A549 (cell line): Measurements from ENCODE around the gene TM7SF2. TPM values are rescaled to one million over a fixed set of nuclear protein-coding genes. Genes with fewer than 3 reads are reported as not detected.

ENCODE experiments used
- ATAC-seq, 2 experiments: fragments of 200-7000 bp in 1 of 2; fragments of >200 bp in 1 of 2; cut with Nextera tagmentation in 1 of 2; cut with Tn5 transposase in 1 of 2; 3 replicates each; pipeline versions ENCODE4 v1.8.0 to v1.9.1; 2018 to 2020; ENCODE audit warnings: mild to moderate bottlenecking in 1 of 2, moderate library complexity in 1 of 2
- CTCF ChIA-PET: fragments of 300-600 bp; sonication (Branson Sonifier 250); formaldehyde crosslinking; extraction: SDS; loops from one replicate; lab custom pipeline; 2021; ENCODE audit warnings: antibody characterized with exemption, inconsistent platforms; lab: Yijun Ruan, JAX
- POLR2A ChIA-PET: fragments of 350-600 bp; formaldehyde crosslinking; extraction: SDS; loops from one replicate; lab custom pipeline; 2021; ENCODE audit warnings: antibody characterized with exemption, inconsistent platforms; lab: Yijun Ruan, JAX
- DNase-seq, 2 experiments: peaks; one replicate each; pipeline versions ENCODE4 v3.0.0 to v3.0.0-alpha.2; 2011 to 2016; ENCODE audit warnings: low read depth in 1 of 2, low spot score in 1 of 2
- FAIRE-seq: peaks from 2 replicates; lab custom pipeline; 2011; peaks lifted over from hg19 to GRCh38; lab: Jason Lieb, UNC
- H3K27ac ChIP-seq, 2 experiments: fragments of >200 bp; sonication (Bioruptor Twin); formaldehyde crosslinking; 3 replicates each; pipeline ENCODE4 v1.5.1; 2016 to 2017
- H3K4me1 ChIP-seq: fragments of >200 bp; sonication (Bioruptor Twin); formaldehyde crosslinking; 3 replicates; pipeline ENCODE4 v1.6.1; 2016
- H3K4me2 ChIP-seq: fragments of >200 bp; sonication (Bioruptor Twin); formaldehyde crosslinking; 3 replicates; pipeline ENCODE4 v1.6.1; 2016
- H3K4me3 ChIP-seq: fragments of >200 bp; sonication (Bioruptor Twin); formaldehyde crosslinking; 3 replicates; pipeline ENCODE4 v1.5.1; 2016
- H3K9me3 ChIP-seq: fragments of >200 bp; sonication (Bioruptor Twin); formaldehyde crosslinking; 3 replicates; pipeline ENCODE4 v1.6.1; 2016
- BHLHE40 ChIP-seq: IDR thresholded peaks from 2 replicates; pipeline ENCODE4 v1.6.1; 2012; ENCODE audit warnings: low read depth, low read length, inconsistent platforms
- CBX2 ChIP-seq: fragments of 200-600 bp; sonication (generic); IDR thresholded peaks from 2 replicates; pipeline ENCODE4 v1.6.1; 2016; ENCODE audit warnings: low read depth, mild to moderate bottlenecking, borderline replicate concordance
- CBX8 ChIP-seq: fragments of 200-600 bp; sonication (generic); IDR thresholded peaks from 2 replicates; pipeline ENCODE4 v1.6.1; 2016
- EHF ChIP-seq: fragments of 250-450 bp; sonication (Bioruptor Pico); IDR thresholded peaks from 2 replicates; pipeline ENCODE4 v1.5.0; 2020; ENCODE audit warnings: mild to moderate bottlenecking
- ELK1 ChIP-seq: fragments of 150-350 bp; IDR thresholded peaks from 2 replicates; pipeline ENCODE4 v1.6.1; 2014; ENCODE audit warnings: low read depth, mild to moderate bottlenecking, low read length
- HDAC2 ChIP-seq: fragments of 200-600 bp; sonication (generic); IDR thresholded peaks from 2 replicates; pipeline ENCODE4 v1.6.1; 2016
- HOXA7 ChIP-seq: fragments of 250-450 bp; sonication (Bioruptor Pico); IDR thresholded peaks from 2 replicates; pipeline ENCODE4 v1.5.0; 2020; ENCODE audit warnings: mild to moderate bottlenecking, moderate library complexity
- HOXB13 ChIP-seq: fragments of 250-450 bp; sonication (Bioruptor Pico); IDR thresholded peaks from 2 replicates; pipeline ENCODE4 v1.5.0; 2020; ENCODE audit warnings: low read depth, mild to moderate bottlenecking, moderate library complexity
- JUN ChIP-seq, 2 experiments: fragments of >200 bp; sonication (Bioruptor Twin); formaldehyde crosslinking; IDR thresholded peaks; 2 replicates in 1 of 2; 3 replicates in 1 of 2; pipeline ENCODE4 v1.6.1; 2016 to 2017
- KDM5A ChIP-seq: fragments of 200-600 bp; sonication (generic); IDR thresholded peaks from 2 replicates; pipeline ENCODE4 v1.6.1; 2016; ENCODE audit warnings: antibody characterized with exemption, mild to moderate bottlenecking
- MAX ChIP-seq: IDR thresholded peaks from 2 replicates; pipeline ENCODE4 v1.6.1; 2012
- MAZ ChIP-seq: fragments of 150-350 bp; IDR thresholded peaks from 2 replicates; pipeline ENCODE4 v1.6.1; 2014; ENCODE audit warnings: antibody characterized with exemption, low read depth, low read length, borderline replicate concordance
- NR3C1 ChIP-seq: fragments of >200 bp; sonication (Bioruptor Twin); formaldehyde crosslinking; IDR thresholded peaks from 3 replicates; pipeline ENCODE4 v1.6.1; 2017
- PBX3 ChIP-seq: IDR thresholded peaks from 2 replicates; pipeline ENCODE4 v1.6.1; 2012
- POLR2A ChIP-seq: IDR thresholded peaks from 2 replicates; pipeline ENCODE4 v1.6.1; 2012; ENCODE audit warnings: mild to moderate bottlenecking, low read length
- RAD21 ChIP-seq, 2 experiments: fragments of >200 bp in 1 of 2; sonication (Bioruptor Twin) in 1 of 2; formaldehyde crosslinking in 1 of 2; IDR thresholded peaks in 1 of 2; conservative IDR thresholded peaks in 1 of 2; 2 replicates in 1 of 2; 3 replicates in 1 of 2; pipeline ENCODE4 v1.6.1; 2012 to 2018; ENCODE audit warnings: inconsistent platforms in 1 of 2
- SMC3 ChIP-seq: fragments of >200 bp; sonication (Bioruptor Twin); formaldehyde crosslinking; IDR thresholded peaks from 3 replicates; pipeline ENCODE4 v1.6.1; 2018; ENCODE audit warnings: inconsistent platforms
- SREBF2 ChIP-seq: fragments of 450-650 bp; IDR thresholded peaks from 2 replicates; pipeline ENCODE4 v1.6.1; 2014; ENCODE audit warnings: mild to moderate bottlenecking, moderate library complexity
- TP53 ChIP-seq: fragments of 250-450 bp; sonication (Bioruptor Pico); IDR thresholded peaks from 2 replicates; pipeline ENCODE4 v1.5.0; 2021; ENCODE audit warnings: mild to moderate bottlenecking, moderate library complexity
- ZNF302 ChIP-seq: fragments of 250-450 bp; sonication (Bioruptor Pico); IDR thresholded peaks from 2 replicates; pipeline ENCODE4 v1.9.0; 2021; ENCODE audit warnings: inconsistent platforms, mild to moderate bottlenecking, moderate library complexity
- ZSCAN20 ChIP-seq: fragments of 250-450 bp; sonication (Bioruptor Pico); IDR thresholded peaks from 2 replicates; pipeline ENCODE4 v1.8.0; 2022; ENCODE audit warnings: mild to moderate bottlenecking, moderate library complexity
- WGBS: methylation state at CpG from one replicate; pipeline ENCODE4 v1.1.6; 2017; ENCODE audit errors: missing lambda C conversion rate; 5-methylcytosine and 5-hydroxymethylcytosine counted together
- polyA plus RNA-seq, 4 experiments: library from polyadenylated mRNA; depleted of rRNA in 3 of 4; stranded (reverse); fragments of >200 nt; fragmentation: RNase III in 1 of 4; extraction: RNeasy Plus Mini Kit Qiagen cat#74134 plus additional on column Dnase treatment in 1 of 4; gene quantifications; 2 replicates in 3 of 4; 3 replicates in 1 of 4; pipeline ENCODE4 v1.2.3, GENCODE V29; 2011 to 2017
- TF ChIP-seq, protein P1 (sequence below): fragments of >200 bp; sonication (Bioruptor Twin); formaldehyde crosslinking; IDR thresholded peaks from 3 replicates; pipeline ENCODE4 v1.5.1; 2016
- TF ChIP-seq, protein P2 (sequence below): IDR thresholded peaks from 2 replicates; pipeline ENCODE4 v1.6.1; 2012; ENCODE audit warnings: low read depth, borderline replicate concordance
- TF ChIP-seq, protein P3 (sequence below): fragments of >200 bp; sonication (Bioruptor Twin); formaldehyde crosslinking; IDR thresholded peaks from 2 replicates; pipeline ENCODE4 v1.6.1; 2016
- TF ChIP-seq, protein P4 (sequence below): fragments of 250-450 bp; sonication (Bioruptor Pico); IDR thresholded peaks from 2 replicates; pipeline ENCODE4 v1.5.0; 2021; ENCODE audit warnings: mild to moderate bottlenecking, moderate library complexity, borderline replicate concordance
- TF ChIP-seq, protein P5 (sequence below): fragments of >200 bp; sonication (Bioruptor Twin); formaldehyde crosslinking; IDR thresholded peaks from 3 replicates; pipeline ENCODE4 v1.6.1; 2016

Gene TM7SF2
- polyA plus RNA-seq, 2 of the 4 experiments (the other 2 are of a cell fraction) = 8.2 TPM

- Histone ChIP-seq H3K27ac (no peak overlapping the region), H3K9me3 (no peaks in the 10 kb centered on the region), H3K4me1 (no peaks in the 10 kb centered on the region), H3K4me3 (no peak overlapping the region), H3K4me2 (no peak overlapping the region)
- FAIRE-seq (no peak), DNase-seq (no peak), ATAC-seq (no peak)
- POLR2A ChIA-PET = no interaction called here
- TF ChIP-seq HOXB13 (CRISPR knock-in tag) (no peak), MAZ (no peak), ZSCAN20 (CRISPR knock-in tag) (no peak), ELK1 (no peak), PBX3 (no peak), HDAC2 (no peak), KDM5A (no peak), HOXA7 (no peak)
- TF ChIP-seq, protein P1, sequence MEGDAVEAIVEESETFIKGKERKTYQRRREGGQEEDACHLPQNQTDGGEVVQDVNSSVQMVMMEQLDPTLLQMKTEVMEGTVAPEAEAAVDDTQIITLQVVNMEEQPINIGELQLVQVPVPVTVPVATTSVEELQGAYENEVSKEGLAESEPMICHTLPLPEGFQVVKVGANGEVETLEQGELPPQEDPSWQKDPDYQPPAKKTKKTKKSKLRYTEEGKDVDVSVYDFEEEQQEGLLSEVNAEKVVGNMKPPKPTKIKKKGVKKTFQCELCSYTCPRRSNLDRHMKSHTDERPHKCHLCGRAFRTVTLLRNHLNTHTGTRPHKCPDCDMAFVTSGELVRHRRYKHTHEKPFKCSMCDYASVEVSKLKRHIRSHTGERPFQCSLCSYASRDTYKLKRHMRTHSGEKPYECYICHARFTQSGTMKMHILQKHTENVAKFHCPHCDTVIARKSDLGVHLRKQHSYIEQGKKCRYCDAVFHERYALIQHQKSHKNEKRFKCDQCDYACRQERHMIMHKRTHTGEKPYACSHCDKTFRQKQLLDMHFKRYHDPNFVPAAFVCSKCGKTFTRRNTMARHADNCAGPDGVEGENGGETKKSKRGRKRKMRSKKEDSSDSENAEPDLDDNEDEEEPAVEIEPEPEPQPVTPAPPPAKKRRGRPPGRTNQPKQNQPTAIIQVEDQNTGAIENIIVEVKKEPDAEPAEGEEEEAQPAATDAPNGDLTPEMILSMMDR = no peak
- TF ChIP-seq, protein P2, sequence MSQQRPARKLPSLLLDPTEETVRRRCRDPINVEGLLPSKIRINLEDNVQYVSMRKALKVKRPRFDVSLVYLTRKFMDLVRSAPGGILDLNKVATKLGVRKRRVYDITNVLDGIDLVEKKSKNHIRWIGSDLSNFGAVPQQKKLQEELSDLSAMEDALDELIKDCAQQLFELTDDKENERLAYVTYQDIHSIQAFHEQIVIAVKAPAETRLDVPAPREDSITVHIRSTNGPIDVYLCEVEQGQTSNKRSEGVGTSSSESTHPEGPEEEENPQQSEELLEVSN = no peak
- WGBS = 61% methylated on average over 7 of the region's 11 CpGs
- CTCF ChIA-PET = interaction anchor here (0.9 to 1.6 kb wide), 4 partner anchors 10 to 219 kb away, joined by 3 to 4 read pairs (median 3); no protein-coding TSS in a partner anchor
These were observed 45.4 kb upstream of the TM7SF2 start for GRCh38 chr11:65066315-65066714.

- DNase-seq = no peak
- Histone ChIP-seq H3K4me1 (no peaks in the 10 kb centered on the region), H3K9me3 (no peaks in the 10 kb centered on the region), H3K4me2 (no peak overlapping the region), H3K4me3 (no peak overlapping the region), H3K27ac (no peak overlapping the region)
- 96% methylated on average over 3 of the region's 4 CpGs for WGBS
- FAIRE-seq = no peak
- ChIA-PET CTCF (interaction anchor here (0.9 to 1.6 kb wide), 4 partner anchors 10 to 219 kb away, joined by 3 to 4 read pairs (median 3); no protein-coding TSS in a partner anchor), POLR2A (no interaction called here)
- TF ChIP-seq POLR2A (no peak), KDM5A (no peak), CBX2 (no peak), EHF (CRISPR knock-in tag) (no peak), SREBF2 (no peak), ZNF302 (no peak), BHLHE40 (no peak), JUN (IDR thresholded peaks at IDR 0.05) (no peak), MAZ (no peak), NR3C1 (no peak), ELK1 (no peak), MAX (no peak), RAD21 (conservative IDR thresholded peaks at IDR 0.05 in 1 of 2, IDR thresholded peaks at IDR 0.05 in 1 of 2) (no peak), CBX8 (no peak), TP53 (no peak), SMC3 (no peak)
- TF ChIP-seq, protein P3, sequence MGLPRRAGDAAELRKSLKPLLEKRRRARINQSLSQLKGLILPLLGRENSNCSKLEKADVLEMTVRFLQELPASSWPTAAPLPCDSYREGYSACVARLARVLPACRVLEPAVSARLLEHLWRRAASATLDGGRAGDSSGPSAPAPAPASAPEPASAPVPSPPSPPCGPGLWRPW = no peak
- TF ChIP-seq, protein P2 = no peak
- TF ChIP-seq, protein P4, sequence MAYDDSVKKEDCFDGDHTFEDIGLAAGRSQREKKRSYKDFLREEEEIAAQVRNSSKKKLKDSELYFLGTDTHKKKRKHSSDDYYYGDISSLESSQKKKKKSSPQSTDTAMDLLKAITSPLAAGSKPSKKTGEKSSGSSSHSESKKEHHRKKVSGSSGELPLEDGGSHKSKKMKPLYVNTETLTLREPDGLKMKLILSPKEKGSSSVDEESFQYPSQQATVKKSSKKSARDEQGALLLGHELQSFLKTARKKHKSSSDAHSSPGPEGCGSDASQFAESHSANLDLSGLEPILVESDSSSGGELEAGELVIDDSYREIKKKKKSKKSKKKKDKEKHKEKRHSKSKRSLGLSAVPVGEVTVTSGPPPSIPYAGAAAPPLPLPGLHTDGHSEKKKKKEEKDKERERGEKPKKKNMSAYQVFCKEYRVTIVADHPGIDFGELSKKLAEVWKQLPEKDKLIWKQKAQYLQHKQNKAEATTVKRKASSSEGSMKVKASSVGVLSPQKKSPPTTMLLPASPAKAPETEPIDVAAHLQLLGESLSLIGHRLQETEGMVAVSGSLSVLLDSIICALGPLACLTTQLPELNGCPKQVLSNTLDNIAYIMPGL = no peak
- TF ChIP-seq, protein P5, sequence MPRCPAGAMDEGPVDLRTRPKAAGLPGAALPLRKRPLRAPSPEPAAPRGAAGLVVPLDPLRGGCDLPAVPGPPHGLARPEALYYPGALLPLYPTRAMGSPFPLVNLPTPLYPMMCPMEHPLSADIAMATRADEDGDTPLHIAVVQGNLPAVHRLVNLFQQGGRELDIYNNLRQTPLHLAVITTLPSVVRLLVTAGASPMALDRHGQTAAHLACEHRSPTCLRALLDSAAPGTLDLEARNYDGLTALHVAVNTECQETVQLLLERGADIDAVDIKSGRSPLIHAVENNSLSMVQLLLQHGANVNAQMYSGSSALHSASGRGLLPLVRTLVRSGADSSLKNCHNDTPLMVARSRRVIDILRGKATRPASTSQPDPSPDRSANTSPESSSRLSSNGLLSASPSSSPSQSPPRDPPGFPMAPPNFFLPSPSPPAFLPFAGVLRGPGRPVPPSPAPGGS = no peak
- ATAC-seq = no peak
These were observed 44.8 kb upstream of the TM7SF2 start for GRCh38 chr11:65066805-65067291.
